Stimulated activated CD4-positive, alpha-beta T cell treated with anti-CD3 and anti-CD28 coated beads, Interleukin-12 subunit alpha, Interleukin-12 subunit beta, amount 100 ng/mL, for 4 hours (primary cell): ENCODE data around the gene EPN3.

ENCODE experiments used
- DNase-seq: peaks from one replicate; pipeline ENCODE4 v3.0.0-alpha.2; 2020

The EPN3 gene

DNA sequence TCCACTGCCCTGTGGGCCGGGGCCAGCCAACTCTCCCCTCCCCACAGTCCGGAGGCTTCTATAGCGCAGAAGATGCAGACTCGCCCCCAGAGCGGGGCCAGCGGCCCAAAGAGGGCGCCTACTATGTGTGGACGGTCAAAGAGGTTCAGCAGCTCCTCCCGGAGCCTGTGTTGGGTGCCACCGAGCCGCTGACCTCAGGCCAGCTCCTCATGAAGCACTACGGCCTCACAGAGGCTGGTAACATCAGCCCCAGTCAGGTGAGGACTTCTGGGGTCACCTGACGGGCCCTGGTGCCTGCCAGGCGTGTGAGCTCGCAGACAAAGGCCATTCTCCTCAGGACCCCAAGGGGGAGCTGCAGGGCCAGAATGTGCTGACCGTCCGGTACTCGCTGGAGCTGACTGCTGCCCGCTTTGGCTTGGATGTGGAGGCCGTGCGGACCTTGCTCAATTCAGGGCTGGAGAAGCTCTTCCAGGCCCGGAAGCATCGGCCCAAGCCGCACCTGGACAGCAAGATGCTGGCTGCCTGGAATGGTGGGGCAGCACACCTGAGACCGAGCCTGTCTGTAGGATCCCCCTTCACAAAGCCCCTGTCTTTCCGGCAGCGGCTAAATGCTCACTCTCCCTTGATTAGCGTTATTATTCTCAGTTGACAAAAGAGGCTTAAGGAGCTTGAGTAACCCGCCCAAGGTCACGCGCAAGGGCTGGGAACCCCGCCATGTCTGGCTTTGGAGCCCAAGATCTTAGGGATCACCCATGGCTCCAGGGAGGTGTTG, 18.3 kb downstream of the EPN3 start:
- no peak for DNase-seq

DNA sequence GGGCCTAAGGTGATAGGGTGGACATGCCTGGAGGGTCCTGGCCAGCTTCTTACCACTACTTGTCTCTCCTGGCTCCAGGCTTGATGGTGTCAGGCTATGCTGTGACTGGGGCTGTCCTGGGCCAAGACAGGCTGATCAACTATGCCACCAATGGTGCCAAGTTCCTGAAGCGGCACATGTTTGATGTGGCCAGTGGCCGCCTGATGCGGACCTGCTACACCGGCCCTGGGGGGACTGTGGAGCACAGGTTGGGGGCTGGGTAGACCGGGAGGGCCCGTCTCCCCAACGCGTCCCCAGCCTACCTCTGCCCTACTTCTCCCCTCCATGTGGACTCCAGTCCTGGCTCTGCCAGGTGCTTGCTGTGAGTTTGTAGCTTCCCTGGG, 18.9 kb downstream of the EPN3 start:
- DNase-seq: no peak

DNA sequence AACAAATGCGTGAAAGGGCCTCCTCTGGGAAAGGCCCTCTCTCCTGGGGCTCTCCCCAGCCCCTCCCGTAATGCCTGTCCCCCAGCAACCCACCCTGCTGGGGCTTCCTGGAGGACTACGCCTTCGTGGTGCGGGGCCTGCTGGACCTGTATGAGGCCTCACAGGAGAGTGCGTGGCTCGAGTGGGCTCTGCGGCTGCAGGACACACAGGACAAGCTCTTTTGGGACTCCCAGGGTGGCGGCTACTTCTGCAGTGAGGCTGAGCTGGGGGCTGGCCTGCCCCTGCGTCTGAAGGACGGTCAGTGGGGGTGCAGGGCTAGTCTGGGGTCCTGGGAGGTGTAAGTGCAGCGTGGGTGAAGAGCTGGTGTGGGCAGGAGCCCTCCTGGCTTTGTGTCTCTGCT, 19.3 kb downstream of the EPN3 start:
- DNase-seq: no peak

DNA sequence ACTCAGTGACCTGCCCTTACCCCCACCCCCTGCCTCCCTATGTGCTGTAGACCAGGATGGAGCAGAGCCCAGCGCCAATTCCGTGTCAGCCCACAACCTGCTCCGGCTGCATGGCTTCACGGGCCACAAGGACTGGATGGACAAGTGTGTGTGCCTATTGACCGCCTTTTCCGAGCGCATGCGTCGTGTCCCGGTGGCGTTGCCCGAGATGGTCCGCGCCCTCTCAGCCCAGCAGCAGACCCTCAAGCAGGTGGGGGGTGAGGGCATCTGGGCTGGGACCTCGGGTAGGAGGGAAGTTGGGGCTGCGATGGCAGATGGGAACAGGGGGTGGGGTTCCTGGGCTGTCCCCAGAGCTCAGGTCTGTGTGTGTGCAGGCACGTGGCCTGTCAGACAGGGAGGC, 21.7 kb downstream of the EPN3 start:
- DNase-seq: no peak

DNA sequence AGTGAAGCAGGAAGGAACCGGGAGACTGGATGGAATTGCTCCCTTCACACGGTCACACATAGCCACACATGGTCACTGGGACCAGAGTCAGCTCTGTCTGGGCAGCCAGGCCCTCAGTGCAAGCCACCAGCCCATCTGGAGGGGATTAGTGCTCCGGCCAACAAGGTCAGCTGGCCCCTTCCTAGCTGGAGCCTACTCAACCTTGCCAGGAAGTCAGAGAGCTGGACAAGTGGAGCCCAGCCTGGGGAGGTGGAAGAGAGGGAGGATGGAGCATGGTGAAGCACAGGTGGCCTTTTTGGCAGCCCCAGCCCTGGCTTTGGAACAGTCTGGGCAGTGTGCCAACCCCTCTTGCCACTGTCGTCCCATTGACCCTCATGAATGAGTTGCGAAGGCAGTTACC, 24.3 kb downstream of the EPN3 start:
- no peak for DNase-seq

DNA sequence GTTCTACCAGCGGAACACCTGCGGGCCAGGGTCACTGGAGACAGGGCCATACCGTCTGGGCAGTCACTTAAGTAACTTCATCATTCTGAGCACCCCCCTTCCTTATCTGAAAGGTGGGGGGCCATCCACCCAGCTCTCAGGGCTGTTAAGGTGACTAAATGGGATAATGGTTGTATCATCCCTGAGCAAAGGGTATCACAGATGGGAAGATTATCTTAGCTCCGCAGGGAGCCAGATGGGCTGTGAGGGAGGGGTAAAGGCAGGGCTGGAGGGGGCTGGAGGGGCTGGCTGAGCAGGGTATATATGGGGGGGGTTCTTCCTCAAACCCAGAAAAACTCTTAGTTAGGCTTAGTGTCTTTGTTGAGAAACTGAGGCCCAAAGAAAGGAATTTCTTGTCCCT, 25.1 kb downstream of the EPN3 start:
- DNase-seq: no peak

DNA sequence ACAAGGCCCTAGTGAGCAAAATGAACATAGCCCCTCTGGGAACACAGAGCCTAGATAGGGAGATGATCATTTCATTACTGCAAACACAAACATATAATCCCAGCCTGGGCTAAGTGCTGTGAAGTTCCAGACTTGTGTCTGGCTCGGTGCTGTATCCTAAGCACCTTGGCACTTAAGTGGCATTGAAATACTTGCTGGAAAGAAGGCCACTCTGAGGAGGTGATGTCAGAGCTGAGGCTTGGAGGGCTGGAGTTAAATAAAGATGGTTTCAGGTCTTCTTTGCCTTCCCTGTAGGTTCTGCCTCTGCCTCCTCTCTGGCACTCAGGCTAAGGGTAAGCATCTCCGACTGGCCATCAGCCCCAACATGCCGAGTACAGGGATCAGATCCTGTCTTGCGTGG, 25.6 kb downstream of the EPN3 start:
- no peak for DNase-seq

DNA sequence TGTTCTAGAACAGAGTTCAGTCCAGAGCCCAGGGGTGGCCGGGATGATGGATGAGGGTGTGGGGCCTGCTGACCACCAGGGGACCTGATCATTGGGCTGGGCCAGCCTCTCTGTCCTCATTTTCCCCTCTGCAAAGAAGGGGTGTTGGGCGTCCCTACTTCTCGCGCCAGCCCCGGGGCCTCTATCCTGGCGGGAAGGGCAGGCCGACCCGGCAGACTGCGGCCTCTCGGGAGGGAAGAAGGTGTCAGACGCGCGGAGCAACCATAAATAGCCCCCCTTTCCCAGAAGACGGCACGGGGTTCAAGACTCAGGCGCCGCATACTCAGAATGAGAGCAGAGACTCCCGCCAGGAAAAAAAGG, 26.0 kb downstream of the EPN3 start:
- DNase-seq: no peak

DNA sequence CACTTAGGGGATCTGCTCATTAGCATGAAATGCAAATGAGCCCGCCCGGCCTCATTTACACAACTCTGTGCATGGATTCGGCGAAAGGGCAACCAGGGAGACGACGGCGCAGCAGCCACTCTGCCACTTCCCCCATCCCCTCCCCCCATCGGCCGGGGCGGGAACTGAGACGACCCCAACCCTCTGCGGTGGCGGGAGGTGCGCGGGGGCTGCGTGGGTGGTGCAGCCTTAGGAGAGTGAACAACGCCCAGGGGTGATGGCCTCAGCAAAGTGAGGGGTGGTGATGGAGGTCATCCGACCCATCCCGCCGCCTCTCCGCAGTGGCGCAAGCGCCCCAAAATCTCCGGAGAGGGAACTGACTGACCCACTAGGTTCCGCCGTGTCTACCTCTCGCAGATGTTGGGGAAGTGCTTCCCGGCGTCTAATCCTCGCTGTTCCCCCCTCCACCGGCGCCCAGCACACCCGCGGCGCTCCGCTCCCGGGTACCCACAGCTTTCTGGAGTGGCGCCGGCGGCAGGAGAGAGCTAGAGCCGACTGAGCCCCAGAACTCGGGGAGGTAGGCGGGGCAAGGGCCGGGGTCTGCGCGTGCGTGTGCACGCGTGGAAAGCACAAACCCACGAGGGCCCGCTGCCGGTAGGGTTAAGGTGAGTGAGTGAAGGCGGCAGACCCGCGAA, 26.5 kb downstream of the EPN3 start:
- DNase-seq: no peak

DNA sequence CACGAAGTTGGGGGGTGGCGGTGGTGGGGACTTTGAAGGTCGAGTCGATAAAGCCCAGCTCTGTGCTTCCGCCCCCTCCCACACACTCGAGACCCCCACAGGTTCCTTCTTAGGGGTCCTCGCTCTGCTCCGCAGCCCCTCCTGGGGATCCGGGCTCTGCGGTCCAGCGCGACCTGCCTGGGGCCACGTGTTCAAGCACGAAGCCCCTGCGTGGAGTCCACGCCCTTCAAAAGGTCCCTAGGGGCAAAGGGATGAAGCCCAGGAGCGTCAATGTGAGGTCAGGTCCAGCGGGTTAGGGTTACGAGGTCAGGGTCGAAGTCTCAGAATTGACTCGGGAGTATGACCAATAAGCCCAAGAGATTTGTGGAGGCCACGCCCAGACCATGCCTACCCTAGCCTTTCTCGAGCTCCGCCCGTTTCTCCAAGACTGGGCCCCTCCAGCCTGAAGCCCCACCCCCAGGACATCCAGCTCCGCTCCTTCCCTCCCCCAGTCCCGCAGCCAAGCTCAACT, 27.2 kb downstream of the EPN3 start:
- peak; percentile 19 for DNase-seq

DNA sequence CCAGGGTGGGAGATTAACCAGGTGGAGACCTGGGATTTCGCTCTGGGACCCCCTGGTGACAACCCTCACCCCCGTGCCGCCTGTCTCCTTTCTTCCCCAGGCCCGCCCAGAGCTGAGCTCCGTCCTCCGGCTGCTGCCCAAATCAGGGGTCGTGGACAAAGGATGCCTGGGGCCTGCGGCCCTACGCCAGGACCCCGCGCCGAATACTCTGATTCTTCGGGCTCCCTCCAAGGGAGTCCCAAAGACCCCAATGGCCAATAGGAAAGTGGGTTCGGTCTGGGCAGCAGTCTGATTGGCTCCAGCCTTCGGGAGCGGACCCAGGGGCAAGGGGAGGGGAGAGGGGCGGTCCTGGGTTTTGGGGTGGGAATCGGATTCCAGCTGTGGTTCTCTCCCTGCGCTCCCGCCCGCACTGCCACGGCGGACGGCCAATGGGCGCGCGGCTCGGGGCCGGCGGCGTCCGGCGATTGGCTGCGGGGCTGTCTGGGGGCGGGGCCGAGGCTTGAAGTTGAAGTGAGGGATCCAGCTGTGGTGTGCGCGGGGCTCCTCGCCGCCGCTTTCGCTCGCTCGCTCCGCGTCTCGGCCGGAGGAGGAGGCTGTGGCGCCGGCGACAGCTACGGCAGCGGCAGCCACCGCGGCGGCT, 27.8 kb downstream of the EPN3 start, which contains the start of gene CACNA1G:
TSS of gene CACNA1G (plus strand) at position 531 of the 640 bp plus-strand sequence. CDS start 745 bp downstream, outside the sequence.
- DNase-seq: peak; percentile 87

DNA sequence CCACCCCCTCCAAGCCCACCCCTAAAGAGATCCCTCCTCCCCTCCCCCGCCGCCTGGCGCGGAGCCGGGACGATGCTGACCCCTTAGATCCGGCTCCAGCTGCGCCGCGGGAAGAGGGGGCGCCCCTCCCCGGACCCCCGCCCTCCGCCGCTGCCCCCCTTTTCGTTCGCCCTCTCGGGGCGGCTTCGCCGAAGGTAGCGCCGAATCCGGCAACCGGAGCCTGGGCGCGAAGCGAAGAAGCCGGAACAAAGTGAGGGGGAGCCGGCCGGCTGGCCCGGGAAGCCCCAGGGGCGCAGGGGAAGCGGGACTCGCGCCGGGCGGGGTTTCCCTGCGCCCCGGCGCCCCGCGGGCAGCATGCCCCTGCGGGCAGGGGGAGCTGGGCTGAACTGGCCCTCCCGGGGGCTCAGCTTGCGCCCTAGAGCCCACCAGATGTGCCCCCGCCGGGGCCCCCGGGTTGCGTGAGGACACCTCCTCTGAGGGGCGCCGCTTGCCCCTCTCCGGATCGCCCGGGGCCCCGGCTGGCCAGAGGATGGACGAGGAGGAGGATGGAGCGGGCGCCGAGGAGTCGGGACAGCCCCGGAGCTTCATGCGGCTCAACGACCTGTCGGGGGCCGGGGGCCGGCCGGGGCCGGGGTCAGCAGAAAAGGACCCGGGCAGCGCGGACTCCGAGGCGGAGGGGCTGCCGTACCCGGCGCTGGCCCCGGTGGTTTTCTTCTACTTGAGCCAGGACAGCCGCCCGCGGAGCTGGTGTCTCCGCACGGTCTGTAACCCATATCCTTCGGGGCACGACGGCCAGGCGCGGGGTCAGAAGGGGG, 28.6 kb downstream of the EPN3 start:
- no peak for DNase-seq

DNA sequence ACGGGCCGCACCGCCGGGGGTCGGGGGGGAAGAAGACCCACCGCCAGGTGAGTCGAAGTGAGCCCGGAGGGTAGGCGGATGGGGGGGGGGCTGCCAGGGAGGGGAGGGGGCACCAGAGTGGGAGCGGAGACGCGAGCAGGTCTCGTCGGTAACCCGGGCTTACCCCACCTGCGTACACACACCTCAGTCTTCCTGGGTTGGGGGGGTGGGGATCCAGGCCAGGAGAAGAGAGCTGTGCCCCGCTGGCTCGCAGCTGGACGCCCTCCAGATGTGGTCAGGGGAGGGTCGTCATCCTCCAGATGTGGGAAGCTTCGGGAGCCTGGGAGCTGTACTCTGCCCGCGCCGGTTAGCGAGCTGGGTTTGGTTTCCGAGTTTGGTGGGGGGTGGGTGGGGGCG, 29.2 kb downstream of the EPN3 start:
- DNase-seq: no peak

DNA sequence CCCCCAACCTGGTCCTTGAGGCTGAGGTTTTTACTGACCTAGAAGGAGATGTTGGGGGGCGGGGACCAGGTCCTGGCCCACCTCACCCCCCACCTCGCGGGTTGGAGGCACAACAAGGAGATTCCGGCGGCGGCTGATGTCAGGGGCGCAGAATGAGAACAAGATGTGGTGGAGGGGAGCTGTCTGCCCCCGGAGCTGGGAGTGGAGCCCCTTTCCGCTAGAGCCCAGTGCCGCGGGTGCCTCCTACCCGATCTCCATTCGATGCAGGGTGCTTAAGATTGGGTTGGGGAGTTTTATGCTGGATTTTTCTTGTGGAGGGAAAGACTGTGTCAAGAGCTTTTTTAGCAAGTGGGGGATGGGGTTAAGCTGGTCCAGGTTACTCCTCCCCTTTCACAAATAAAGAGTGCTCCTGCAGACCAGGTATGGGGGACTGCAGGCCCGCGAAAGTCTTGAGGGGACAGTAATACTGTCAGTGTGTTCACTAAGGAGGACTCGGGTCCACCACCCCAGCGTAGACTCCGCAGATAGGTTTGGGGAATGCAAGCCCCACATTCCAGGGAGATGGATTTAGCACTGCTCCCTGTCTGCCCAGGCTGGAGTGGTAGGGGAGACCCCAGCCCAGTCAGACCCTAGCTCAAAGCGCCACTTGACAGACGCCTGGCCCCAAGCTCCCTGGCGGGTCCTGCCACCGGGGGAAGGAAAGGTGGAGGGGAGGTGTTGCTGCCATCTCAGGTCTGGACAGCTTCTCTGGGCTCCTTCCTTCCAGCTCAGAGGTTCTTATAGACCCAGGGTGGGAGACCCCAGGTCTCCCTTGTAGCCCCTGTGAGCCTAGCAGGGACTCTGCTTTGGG, 29.9 kb downstream of the EPN3 start:
- no peak for DNase-seq

DNA sequence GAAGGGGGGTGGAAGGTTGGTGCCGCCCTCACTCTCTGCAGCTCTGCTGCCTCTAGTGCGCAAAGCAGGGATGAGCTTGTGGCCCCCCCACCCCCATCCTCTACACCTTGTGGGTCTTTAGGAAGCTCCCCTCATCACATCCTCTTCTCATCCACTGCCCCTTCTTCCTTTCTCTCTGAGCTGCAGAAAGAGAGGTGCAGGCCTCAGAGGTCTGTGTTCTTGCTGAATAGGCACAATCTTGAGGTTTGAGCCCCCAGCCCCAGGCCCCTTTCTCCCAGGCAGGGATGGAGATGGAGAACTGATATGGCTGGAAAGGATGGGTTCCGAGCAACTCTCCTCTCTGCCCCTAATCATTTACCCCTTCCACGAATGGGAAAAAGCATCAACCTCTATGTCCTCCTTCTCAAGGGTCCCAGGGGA, 30.6 kb downstream of the EPN3 start:
- DNase-seq: no peak

DNA sequence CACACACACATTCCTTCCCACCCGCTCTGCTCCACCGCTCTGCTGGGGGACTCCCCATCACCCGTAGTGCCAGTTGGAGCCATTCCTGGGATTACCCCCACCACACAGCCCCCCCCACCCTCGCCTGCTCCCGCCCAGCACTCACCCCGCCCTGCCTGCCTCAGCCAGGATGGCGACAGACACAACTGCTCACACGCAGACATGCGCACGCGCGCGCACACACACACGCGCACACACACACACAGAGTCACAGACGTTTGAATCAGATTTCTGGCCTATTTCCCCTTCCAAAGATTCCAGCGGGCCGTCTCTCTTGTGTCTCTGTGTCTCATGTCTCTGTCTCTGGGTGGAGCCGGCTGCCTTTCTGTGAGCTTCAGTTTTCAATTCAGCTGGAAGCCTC, 32.4 kb downstream of the EPN3 start:
- no peak for DNase-seq

DNA sequence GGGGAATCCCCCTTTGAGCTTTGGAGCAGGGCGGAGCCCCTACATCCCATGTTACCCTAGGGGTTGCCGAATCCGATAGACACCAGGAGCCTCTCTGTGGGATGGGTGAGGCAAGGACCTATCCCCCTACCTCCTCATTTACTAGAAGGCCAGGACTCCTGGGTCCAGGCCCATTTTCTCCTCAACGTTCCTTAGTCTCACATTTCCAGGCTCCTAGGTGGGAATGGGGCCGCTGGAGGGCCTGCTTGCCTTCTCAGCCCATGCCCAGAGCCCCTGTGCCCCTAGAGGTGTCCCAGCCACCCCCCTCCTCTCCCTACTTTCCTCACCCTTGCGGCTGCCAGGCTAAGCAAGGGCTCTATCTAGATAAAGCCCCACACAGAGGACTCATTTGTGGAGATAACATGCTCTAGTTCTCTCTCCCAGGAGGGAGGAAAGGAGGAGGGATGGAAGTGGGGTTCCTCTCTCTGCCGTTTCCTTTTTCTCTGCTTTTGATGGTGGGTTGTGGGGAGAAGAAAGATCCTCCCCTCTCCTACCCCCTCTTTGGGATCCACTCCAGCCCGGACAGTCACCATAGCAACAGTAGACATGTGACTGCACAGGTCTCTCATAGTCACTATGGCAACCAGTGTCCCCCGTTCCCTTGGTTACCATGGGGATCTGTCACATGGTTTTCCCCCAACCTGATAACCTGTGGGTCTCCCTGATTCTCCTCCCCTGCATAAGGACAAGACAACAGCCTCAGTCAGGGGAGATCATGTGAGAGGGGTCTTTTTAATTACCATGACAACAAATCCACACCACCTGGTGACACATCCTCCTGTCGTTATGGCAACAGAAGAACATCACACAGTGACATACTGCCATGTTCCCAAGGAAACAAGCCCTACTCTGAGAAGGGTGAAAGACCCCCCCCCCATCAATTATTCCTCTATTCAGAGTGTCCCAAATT, 33.1 kb downstream of the EPN3 start:
- DNase-seq: no peak

DNA sequence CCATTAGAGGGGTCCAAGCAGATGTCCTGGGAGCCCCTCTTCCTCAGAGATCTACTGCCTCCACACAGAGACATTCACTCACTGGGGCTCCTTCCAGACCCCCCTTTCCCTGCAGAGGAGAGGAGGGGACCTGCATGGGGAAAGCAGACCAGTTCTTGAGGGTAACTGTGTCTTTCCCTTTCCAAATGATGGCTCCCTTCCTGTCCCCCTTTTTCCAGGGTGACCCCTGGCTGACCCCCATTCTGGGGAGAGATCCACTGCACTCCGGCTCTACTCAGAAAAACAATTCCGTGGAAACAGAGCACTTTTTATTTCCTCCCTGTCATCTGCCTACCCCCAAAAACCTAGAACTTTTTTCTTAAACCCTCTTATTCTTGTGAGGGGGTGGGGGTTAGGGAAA, 34.4 kb downstream of the EPN3 start:
- DNase-seq: no peak

DNA sequence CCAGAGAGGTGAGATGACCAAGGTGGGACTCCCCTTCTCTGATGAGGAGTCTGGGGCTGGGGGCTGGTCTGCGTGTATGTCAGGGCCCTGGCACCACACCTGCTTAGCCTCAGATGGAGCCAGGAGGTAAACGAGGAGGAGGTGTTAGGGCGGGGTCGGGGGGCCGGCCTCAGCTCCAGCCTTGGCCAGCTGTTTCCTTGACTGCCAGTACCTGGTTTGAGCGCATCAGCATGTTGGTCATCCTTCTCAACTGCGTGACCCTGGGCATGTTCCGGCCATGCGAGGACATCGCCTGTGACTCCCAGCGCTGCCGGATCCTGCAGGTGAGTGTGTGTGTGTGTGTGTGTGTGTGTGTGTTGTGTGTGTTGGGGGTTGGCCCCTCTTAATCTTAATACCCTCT, 36.1 kb downstream of the EPN3 start:
- no peak for DNase-seq

DNA sequence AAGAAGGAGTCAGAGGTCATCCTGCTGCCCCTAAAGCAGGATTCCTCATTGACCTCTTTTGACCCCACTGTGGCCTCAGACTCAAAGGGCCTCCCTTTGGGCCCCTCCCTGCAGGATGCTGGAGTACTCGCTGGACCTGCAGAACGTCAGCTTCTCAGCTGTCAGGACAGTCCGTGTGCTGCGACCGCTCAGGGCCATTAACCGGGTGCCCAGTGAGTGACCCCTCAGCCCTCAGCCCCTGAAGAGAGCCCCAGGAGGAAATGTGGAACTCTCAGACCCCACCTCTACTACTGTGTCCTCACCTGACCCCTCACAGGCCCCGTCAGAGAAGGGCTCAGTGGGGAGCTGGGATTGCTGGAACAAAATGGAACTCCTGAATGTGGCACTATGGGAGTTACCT, 37.1 kb downstream of the EPN3 start:
- DNase-seq: no peak

DNA sequence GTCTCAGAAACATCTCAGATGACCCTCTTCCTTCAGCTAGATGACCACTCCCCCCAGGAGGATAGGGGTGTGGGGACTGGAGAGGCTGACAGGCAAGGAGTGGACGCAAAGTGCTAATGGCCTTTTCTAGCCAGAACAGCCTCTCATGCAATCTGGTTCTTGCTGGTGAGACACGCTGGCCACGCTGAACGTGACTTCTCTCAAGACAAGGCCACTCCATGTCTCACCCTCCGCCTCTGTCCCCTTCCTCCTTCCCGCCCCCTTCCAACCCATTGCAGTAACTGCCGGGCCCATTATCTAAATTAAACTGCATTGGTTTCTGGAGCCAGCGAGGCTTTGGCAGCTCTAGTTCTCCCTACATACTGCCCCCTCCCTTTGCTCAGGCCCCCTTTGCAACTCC, 37.5 kb downstream of the EPN3 start:
- DNase-seq: no peak
